ENCODE measurements around the gene RXRA. TPM values are rescaled to one million over a fixed set of nuclear protein-coding genes. Genes with fewer than 3 reads are reported as not detected.

RXRA gene
- total and polyA plus RNA-seq, 2 donors (not counting 3 experiments of a cell fraction or from before 2014, with no cell fraction given): 15.4 to 37.4 TPM

DNA sequence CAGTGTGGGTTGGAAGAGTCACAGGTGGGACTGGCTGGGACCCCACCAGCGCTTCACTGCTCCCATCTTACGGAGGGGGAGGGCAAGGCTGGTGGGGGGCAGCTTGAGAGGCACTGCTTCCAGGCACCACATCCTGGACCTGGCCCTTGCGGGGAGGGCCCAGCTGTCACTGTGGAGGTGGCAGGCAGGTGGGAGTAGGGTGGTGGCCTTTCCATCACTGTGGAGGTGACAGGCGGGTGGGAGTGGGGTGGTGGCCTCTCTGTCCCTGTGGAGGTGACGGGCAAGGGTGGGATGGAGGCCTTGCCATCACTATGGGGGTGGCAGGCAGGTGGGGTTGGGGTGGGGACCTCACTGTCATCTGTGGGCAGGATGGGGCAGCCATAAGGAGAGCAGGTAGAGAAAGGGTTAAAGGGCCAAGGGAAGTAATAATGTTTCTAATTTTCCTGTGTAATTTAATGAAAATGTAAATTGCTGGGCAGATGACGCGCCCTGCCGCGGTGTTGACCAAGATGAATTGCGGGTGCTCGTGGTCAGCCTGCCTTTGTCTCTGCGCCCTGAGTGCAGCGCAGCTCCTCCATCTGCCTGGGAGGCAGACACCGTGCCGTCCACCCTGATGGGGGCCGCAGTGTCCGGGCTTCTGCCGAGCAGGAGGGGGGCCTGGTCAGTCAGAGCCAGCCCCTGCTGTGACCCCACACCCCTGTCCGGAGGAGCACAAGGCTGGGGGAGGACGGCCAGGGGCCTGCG is 20.8 kb downstream of the RXRA start:
- H3K9ac ChIP-seq (replicated peaks; ENCODE audit: extremely low read depth, insufficient read depth, low read length): no peak overlapping the region
- peaks cover 56% of the 10 kb centered on the region for H3K79me2 ChIP-seq (ENCODE audit: control insufficient read depth, insufficient read depth, low read length)
- no peak overlapping the region for H3K27ac ChIP-seq (ENCODE audit: insufficient read depth, low read depth, low read length)
- intact Hi-C loops (cut with micrococcal nuclease) (no loop called here), dilution Hi-C loops (cut with MboI; ENCODE audit: extremely low pct_ligation_motif_present, low sequenced_read_pairs) (no loop called here)
- no peaks in the 10 kb centered on the region for H3K9me1 ChIP-seq (replicated peaks; ENCODE audit: control insufficient read depth, extremely low read depth, insufficient read depth, low read length)
- ChIA-PET POLR2A (no interaction called here), CTCF (no interaction called here)
- peaks cover 6% of the 10 kb centered on the region for H3K4me1 ChIP-seq (ENCODE audit: control insufficient read depth, extremely low read depth, insufficient read depth, low read length)
- H3K9me3 ChIP-seq (replicated peaks; ENCODE audit: control insufficient read depth, insufficient read depth, low read length): no peaks in the 10 kb centered on the region
- no peak overlapping the region for H3K4me2 ChIP-seq (ENCODE audit: insufficient read depth, low read length)
- no peak overlapping the region for H3K4me3 ChIP-seq (replicated peaks in 1 of 3; ENCODE audit: insufficient read depth in 1 of 3, low read depth in 1 of 3, low read length in 3 of 3)
- H2AFZ ChIP-seq (ENCODE audit: low read depth, low read length): no peak overlapping the region
- BruUV-seq (replicated peaks): no TSS peak
- TF ChIP-seq POLR2AphosphoS5 (IDR thresholded peaks at IDR 0.05; ENCODE audit: insufficient read depth, low read depth, low read length): no peak
- TF ChIP-seq, protein P1, sequence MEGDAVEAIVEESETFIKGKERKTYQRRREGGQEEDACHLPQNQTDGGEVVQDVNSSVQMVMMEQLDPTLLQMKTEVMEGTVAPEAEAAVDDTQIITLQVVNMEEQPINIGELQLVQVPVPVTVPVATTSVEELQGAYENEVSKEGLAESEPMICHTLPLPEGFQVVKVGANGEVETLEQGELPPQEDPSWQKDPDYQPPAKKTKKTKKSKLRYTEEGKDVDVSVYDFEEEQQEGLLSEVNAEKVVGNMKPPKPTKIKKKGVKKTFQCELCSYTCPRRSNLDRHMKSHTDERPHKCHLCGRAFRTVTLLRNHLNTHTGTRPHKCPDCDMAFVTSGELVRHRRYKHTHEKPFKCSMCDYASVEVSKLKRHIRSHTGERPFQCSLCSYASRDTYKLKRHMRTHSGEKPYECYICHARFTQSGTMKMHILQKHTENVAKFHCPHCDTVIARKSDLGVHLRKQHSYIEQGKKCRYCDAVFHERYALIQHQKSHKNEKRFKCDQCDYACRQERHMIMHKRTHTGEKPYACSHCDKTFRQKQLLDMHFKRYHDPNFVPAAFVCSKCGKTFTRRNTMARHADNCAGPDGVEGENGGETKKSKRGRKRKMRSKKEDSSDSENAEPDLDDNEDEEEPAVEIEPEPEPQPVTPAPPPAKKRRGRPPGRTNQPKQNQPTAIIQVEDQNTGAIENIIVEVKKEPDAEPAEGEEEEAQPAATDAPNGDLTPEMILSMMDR (IDR thresholded peaks at IDR 0.05; ENCODE audit: extremely low read depth in 1 of 2, insufficient read depth in 1 of 2, low read depth in 1 of 2, low read length in 2 of 2): no peak
- TF ChIP-seq, protein P2, sequence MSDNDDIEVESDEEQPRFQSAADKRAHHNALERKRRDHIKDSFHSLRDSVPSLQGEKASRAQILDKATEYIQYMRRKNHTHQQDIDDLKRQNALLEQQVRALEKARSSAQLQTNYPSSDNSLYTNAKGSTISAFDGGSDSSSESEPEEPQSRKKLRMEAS (IDR thresholded peaks at IDR 0.05; ENCODE audit: insufficient read depth, insufficient read length): no peak
- TF ChIP-seq FOS (IDR thresholded peaks at IDR 0.05; ENCODE audit: borderline replicate concordance, insufficient read depth, low read length): no peak
- TF ChIP-seq EZH2 (IDR thresholded peaks at IDR 0.05; ENCODE audit: borderline replicate concordance, low read depth, low read length, severe bottlenecking): no peak
- TF ChIP-seq JUN (IDR thresholded peaks at IDR 0.05; ENCODE audit: borderline replicate concordance, insufficient read depth, insufficient read length, low read depth): no peak
- TF ChIP-seq POLR2A (IDR thresholded peaks at IDR 0.05; ENCODE audit: low read depth, low read length): no peak
- no peak for TF ChIP-seq MYC (IDR thresholded peaks at IDR 0.05; ENCODE audit: low read depth, low read length)
- TF ChIP-seq GATA2 (IDR thresholded peaks at IDR 0.05; ENCODE audit: insufficient read depth, insufficient read length, low read depth, low read length): no peak
- no peak for FAIRE-seq
- DNase-seq (ENCODE audit: low read depth, low spot score): no peak
- H4K20me1 ChIP-seq (replicated peaks; ENCODE audit: control insufficient read depth, extremely low read depth, insufficient read depth, low read length): no peaks in the 10 kb centered on the region
- no peaks in the 10 kb centered on the region for H3K27me3 ChIP-seq (ENCODE audit: control insufficient read depth in 2 of 2, insufficient read depth in 2 of 2, low read length in 2 of 2)
- H3K36me3 ChIP-seq (ENCODE audit: control insufficient read depth in 2 of 2, extremely low read depth in 1 of 2, insufficient read depth in 2 of 2, low read length in 2 of 2): no peaks in the 10 kb centered on the region

Data from endothelial cell of umbilical vein (primary cell).